GM21381 (cell line): ENCODE results near the gene COL12A1.
"Not testable (repeated sequence)": the region's sequence is repeated elsewhere in the genome, so short reads cannot be mapped to it uniquely, and the experiment has no call there.

ENCODE experiments used
- ATAC-seq: cut with Tn5 transposase; IDR thresholded peaks from one replicate; pipeline ENCODE4 v1.9.1; 2021; ENCODE audit warnings: mild to moderate bottlenecking, moderate library complexity; ENCODE audit not compliant: unreplicated experiment

Gene COL12A1

DNA sequence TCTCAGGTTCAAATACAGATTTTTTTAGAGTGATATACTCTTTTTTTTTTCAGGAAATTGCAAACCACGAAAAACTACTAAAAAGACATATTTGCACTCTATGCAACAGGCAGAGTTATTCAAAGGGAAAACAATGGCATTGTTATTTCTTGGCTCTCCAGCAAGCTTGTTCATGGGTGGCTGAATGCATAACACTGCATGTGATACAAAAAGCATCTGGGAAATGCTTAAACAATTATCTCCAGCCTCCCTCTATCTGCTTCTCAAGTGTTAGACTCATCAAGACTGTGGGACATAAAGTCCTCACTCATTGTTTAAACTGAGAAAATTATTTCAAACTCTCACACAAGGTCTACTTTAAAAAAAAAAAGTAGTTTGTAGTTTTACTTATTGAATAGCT, 7.3 kb upstream of the COL12A1 start:
- no peak for ATAC-seq

DNA sequence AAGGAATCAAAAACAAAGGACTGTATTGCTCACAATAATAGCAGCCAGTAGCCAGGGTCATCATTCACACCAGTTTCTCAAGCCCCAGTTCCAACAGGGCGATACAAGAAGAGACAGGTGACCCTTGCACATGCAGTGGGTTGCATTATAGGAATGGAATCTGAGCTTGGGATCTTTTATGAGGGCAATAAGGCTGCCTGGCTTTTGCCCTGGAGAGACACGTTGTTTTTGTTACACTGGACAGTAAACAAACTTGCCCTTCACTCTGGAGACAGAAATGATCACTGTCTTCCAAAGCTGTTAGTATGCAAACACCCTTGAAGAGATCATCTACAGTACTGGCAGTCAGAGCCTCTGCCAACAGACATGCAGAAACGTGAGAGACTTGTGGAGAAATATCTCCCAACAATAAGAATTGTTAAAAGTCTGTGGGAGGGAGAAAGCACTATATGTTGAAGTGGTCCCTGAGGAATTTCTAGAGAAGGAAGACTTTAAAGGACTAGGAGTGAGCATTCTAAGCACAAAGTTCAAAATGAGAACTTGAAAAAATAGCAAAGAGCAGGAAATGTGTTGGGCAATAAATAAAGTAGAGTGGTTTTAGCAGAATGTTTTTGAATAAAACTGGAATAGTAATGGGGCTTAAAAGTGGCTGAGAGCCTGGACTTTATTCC, 6.2 kb upstream of the COL12A1 start:
- ATAC-seq = no peak

DNA sequence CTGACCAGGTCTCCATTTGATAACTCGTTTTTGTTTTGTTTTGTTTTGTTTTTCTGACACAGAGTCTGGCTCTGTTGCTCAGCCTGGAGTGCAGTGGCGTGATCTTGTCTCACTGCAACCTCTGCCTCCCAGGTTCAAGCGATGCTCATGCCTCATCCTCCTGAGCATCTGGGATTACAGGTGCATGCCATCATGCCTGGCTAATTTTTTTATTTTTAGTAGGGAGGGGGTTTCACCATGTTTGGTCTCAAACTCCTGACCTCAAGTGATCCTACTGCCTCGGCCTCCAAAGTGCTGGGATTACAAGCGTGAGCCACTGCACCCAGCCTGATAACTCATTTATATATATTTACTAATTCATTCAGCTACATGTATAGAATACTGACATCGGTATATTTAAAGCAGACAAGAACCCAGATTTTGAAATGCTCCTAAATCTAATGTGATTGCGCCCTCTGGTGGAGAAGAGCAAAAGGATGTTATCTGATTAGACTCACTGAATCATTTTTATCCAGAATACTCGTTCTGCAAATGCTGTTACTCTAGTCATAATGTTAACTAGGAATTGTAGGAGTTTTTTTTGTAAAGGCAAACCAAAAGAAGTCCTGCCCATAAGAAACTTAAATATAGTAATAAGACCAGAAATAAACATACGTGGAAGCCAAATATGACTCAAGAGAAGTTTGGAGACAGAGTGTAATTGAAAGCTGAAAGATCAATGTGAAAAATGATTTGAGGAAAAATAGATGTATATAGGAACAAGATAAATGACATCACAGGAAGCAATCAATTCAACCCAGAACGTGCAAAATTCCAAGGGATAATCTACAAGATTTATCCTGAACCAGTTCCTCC, 5.3 kb upstream of the COL12A1 start:
- ATAC-seq = no peak

DNA sequence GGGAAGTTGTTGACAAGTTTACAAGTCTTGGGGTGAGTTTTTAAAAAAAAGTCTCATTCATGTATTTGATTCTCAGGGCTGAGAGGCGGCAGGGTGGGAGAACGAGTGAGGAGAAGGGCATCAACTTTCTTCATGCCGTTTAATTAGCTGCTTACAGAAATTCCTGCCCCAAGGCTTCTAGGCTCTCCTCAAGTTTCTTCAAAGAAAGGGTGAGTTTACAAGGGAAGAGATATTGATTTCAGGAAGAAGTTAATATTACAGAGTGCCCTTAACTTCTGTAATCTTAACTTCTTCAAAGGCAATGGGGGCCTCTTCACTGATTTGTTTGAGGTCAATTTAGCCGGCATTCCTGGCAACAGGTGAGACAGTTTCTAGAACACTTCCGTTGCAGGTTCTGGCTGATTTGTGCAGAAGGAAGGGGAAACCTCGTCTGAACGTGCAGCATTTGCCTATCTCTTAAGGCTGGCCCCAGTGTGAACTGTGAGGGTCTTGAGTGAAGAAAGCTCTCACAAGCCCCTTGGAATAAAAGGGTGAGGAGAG, 3.4 kb upstream of the COL12A1 start:
- ATAC-seq = no peak

DNA sequence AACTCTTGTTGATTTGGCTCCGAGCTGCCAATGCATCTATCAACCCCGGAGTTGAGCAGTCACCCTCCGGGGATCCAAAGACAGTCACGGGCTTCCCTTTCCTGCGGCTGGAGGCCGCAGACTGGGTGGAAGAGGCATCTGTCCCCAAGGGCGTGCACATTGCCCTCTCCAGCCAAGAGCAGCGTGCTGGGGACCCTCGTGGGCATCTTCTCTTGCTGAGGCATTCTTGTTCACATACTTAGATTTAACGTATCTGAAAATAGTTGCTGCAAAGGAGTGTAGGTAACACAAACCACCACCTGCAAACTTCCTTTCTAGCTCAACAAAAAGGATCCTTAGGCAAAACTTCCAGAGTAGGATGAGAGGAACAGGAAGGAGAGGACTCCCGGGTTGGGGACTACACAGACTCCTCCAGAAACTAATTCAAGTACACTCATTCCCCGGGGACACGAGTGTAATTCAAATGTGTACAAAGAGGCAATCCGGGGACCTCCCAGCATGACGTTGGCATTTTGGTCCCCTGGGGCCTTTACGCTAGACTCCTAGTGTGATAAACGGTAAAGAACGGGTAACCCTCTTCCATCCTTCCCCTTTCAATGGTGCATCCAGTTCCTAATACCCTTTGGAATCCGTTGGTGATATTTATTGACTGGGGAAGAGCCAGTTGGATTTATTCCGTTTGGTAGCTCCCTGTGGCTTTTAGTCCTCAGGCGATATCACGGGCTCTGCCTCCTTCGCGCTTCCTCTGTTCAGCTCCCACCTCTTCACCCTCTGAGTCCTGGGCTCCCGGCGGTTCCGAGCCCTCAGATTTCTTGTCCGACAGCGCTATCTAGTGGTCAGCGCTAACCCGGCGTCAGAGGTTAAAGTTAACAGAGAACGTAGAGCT, 2.7 kb upstream of the COL12A1 start:
- ATAC-seq = peak; percentile 70

DNA sequence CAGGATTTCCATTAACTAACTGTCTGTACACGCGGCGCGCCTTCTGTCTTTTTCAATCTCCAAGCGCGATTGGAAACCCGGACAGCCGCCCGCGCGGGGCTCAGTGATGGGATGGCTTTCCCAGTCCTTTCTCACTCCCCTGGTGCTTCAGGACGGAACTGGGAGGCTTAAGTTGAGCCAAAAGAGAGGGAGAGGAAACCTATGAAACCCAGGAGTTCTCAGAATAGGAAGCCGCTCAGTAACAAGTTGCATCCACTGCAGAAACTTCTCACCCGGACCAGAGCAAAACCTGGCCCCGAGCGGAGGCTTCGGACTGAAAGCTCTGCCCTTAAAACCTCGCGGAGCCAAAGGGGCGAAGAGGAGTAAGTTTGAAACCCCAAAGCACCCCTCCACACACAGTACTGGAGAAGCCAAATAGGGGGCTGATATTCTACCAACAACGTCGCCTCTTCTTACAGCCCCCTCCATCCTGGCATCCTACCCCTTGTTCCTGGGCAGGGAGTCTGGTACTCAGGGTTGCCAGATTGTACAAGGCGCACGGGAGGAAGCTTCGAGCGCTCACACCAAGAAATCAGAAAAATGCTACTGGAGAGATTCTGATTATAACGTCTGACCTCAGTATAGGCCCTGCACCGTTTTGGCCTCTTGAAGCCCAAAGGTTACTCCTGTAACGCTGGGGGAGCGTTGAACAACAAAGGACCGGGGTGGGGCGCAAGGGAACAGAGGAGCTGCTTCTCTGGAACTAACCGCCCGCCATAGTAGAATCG, 906 bp upstream of the COL12A1 start:
- no peak for ATAC-seq

DNA sequence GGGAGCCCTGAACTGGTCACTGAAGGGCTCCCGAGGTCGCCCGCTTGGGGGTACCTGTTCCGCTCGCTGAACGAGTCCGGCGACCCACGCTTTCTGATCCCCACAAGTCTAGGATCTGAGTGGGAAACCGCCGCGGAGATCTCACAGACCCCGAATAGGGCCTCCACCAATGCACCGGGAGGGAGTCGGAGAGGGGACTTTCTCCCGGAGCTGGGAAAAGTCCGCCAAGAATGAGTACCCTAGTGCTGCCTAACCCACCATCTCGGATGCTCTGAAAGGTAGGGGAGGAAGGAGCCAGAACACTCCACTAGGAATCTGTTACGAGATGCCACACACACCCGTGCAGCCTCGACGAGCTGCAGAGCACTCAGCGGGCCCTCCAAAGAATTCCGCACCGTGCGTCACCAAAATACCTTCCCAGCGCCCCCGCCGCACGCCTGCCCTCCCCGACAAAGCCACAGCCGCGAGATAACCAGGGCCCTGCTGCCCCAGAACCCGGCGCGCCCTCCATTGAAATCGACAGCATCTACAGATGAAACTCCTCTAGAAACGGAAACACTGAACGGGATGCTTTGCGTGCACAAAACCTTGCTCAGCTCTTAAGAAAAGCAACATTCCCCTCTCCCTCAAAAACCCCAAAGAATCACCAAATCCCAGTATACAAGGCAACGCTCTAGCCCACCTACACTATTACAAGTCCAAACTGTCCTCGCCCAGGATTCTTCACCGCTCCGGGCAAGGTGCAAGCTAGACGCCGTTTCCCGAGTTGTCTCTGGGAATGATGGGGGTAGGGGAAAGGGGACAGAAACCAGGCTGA, 686 bp downstream of the COL12A1 start:
- no peak for ATAC-seq

DNA sequence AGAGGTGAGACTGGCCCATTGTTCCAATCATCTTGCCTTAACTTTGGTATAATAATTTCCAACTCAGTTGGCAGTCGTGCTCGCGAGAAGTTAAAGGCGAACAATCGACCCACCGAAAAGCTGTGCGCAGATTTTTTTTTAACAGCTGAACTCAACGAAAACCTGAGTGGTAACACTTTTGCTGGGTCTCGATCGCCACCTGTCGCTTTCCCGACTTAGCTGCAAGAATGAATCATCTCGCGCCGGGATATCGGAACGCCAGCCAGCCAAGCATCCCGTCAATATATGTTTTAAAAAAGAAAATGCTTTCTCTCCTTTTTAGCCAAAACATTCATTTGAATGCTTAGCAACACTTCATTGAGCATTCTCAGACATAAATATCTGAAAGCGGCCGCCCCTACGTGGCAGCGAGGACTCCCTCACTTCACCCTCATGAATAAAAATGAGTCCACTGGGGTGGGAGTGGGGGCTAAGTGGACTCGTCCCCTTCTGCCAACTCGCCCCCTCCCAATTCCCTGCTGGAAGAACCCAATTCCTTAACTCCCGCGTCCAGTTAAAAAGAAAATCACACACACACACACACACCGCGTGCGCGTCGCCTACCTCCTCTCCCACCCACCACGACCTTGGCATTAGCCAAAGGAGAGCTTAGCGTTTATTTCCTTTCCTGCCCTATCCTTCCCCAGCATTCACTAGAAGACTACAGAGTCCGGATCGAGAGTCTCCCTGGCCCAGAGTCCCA, 1.5 kb downstream of the COL12A1 start:
- no peak for ATAC-seq

DNA sequence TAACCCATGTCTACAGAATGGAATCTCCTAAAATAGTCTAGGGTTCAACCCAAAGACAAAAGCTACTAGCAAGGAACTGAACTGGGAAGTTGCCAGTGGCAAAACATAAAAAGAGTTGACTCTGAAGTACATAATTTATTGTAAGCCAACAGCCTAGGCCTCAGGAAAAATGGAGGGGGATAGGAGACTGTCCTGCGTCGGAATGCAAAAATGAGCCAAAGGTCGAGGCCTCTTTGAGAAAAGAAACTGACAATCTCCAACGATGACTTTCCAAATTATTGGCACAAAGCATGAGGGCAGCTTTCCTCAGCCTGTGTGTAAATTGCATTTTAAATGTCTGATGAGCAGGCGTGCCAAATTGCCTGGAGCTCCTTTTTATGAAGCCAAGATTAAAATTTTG, 2.1 kb downstream of the COL12A1 start:
- ATAC-seq = no peak

DNA sequence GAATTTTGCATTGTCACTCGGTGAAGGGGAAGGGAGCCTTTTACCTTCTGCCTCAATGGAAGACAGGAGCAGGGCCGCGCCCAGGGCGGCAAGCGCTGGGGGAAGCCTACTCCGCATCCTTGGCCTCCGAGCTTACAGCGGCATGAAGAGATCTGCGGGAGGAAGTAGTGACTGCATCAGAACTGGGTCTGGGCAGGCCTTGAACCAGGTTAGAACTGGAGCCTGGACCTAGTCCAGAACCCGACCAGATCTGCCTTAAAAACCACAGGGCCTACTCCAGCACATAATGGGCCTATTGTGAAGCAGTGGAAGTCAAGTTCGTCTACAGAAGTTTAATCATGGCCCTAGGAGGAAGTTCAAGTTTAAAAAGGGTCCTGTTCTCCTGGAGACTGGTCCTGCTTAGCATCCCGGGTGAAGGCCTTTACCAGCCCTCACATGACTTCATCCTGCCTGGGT, 3.1 kb downstream of the COL12A1 start:
- no peak for ATAC-seq

DNA sequence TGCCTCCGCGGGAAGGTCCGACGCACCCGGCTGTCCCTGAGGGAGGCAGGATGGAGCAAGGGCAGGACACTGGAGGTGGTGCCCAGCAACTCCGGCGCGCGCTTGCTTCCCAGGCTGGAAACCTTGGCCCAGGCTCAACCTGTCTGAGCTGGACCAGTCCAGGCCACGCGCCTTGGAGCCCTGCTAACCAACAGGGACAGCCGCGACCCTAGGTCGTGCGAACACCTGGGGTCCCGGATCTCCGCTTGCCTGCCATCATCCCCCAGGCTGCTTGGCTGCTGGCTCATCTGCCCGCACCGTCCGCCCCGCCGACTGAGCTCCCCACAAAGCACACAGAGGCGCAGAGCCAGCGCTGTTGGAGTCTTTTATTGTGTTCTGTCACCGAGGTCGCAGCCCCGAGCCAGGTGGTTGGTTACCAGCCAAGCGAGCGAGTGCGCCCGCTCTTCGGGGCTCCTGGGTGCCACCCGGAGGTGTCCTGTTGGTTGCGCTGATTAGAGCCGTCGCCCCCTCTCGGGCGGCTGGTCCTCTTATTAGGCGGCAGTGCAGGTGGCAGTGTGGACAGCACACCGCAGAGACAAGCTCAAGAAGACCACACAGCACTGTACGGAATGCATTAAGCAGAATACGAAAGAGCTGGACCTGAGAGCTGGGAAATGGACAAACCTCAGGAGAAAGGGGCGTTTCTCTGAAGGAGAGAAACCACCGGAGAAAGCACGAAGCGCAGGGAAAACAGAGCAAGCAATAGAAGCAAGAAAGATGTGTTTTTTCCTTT, 3.8 kb downstream of the COL12A1 start:
- ATAC-seq = no peak

DNA sequence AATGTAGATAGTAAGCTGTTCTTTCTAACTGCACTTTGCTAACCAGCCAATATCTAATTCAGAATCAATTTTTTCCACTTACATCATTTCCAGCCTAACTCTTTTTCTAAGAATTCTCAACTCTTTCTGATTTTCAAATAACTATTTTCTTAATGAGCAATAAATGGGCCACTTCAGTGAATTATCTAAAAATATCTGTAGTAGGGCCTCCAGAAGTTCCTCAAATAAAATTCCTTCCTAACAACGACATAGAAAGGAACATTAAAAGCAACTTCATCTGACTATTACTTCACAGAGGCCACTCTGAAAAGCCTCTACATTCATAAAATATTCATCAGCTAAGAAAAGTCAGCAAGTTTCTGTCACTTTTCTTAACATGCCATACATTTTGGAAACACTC, 4.8 kb downstream of the COL12A1 start:
- ATAC-seq = no peak

DNA sequence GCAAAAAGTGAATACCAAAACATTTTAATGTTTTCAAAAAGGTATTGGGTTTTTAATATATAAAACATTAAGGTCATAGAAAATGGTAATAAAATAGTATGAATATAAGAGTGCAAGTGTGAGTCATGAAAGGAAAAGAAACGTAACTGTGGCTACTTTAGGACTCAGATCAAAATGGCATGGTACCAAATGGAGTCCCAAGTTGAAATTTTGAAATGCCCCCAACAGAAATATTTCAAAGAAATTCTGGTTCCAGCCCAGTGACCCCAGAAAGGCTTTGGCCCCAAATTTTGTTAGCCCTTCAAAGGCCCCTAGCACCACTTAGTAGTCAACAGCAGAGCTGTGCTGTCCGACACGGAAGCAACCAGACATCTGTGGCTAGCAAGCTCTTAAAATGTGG, 6.0 kb downstream of the COL12A1 start:
- ATAC-seq = no peak

DNA sequence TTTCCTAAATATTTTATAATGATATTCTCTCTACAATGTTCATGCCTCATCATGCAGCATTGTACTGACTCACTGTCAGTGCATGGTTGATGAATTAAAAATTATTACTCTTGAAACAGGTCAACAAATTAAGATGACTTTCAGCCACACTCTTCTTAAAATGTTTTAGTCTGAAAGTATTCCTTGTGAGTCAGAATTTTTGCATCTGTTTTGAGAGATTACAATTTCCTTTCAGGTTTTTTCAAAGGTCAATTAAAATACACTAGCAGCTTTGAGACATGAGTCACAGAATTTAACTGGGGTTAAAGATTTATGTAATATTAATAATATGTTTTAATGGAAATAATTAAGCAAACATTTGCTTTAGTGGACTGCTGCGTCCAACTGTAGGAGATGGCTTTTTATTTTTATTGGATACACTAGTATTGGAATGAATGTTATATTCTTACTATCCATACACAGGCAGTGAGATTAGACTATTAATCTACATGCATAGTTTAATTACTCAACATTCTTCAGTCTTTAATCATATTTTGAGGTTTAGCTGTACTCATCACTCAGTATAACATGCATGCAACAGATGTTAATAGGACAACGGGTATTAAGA, 9.7 kb downstream of the COL12A1 start:
- ATAC-seq = no peak

DNA sequence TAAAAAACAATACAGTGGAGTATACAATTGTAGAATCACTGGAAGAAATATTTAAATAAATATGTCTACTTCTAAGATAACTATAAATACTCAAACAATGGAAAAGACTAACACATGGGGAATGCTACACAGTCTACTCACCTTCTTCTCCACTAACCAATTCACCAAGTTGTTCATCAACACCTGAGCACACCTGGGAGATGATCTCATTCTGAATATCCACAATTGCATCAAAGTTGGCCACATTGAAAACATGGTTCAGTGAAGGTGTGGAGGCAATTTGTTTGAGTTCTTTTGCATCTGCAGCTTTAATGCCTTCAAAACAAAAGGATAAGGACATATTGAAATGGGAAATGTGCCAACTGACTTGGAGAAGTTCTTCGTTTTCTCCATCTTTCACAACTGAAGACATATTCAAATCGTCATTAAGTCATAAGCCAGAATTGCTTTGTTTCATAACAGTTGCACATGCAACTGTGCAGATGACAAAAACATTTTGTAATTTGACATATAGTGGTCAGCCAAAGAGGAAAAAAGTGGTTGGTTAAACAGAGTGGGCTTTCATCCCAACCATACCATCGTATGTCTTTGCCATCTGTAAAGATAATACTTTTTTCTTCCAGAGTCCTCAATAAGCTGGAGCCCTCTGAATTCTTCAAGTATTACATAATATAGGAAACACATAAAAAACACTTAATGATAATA, 17.5 kb downstream of the COL12A1 start:
- no peak for ATAC-seq

DNA sequence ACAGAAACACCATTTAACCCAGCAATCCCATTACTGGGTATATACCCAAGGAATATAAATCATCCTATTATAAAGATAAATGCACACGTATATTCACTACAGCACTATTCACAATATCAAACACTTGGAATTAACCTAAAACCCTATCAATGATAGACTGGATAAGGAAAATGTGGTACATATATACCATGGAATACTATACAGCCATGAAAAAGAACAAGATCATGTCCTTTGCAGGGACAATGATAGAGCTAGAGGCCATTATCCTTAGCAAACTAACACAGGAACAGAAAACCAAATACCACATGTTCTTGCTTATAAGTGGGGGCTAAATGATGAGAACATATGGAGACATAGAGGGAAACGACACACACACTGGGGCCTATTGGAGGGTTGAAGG, 19.3 kb downstream of the COL12A1 start:
- ATAC-seq = not testable (repeated sequence)

DNA sequence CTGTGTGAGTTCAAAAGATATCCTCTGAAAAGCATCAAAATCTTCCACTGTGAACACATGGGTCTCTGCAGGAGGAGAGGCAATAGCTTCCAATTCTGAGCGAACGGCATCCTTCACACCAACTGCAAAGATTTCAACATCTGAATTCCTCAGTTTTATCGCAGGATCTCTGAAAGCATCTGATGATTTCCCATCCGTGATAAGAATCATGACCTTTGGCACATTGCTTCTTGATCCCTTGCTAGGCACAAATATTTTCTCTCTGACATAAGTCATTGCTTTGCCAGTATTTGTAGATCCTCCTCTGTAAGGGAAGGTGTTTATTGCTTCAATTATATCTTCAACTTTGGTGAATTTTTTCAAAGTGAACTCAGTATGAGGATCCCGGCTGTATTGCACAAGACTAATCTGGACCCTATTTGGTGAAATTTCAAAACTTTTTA, 22.7 kb downstream of the COL12A1 start:
- no peak for ATAC-seq
